HG02610 (cell line): ENCODE measurements around the gene PCGF2.

ENCODE experiments used
- ATAC-seq: cut with Tn5 transposase; IDR thresholded peaks from one replicate; pipeline ENCODE4 v1.9.1; 2021; ENCODE audit warnings: mild to moderate bottlenecking, moderate library complexity; ENCODE audit not compliant: unreplicated experiment

The PCGF2 gene

GRCh38 chr17:38719943-38720641 is 28.0 kb downstream of the PCGF2 start:
- ATAC-seq, result no peak

DNA sequence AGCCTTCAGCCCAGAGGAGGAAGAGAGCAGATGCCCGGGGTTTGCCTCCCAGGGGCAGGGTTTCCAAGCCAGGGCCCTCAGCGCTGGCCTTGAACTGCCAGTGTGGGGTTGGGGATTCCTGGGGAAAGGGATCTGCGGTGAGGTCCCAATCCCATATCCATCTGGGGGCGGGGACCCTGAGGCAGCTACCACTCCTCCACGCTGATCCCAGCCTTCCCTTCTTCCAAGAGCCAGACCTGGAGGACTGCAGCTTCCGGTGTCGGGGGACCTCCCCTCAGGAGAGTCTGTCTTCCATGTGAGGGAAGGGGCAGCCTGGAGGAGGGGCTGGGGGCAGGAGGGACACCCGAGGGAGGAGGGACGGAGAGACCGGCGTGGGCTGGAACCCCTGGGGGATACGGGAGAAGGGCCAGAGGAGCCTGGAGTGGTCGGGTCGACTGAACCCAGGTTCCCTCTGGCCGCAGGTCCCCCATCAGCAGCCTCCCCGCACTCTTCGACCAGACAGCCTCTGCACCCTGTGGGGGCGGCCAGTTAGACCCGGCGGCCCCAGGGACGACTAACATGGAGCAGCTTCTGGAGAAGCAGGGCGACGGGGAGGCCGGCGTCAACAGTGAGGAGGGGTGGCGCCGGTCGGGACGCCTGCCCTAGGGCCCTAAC is 28.7 kb downstream of the PCGF2 start:
- no peak for ATAC-seq

GRCh38 chr17:38717139-38717745 is 30.9 kb downstream of the PCGF2 start:
- ATAC-seq, result no peak

GRCh38 chr17:38716368-38717005 is 31.6 kb downstream of the PCGF2 start:
- no peak for ATAC-seq

GRCh38 chr17:38715216-38715943 is 32.8 kb downstream of the PCGF2 start:
- ATAC-seq, result no peak

- ATAC-seq, result no peak
Measured at GRCh38 chr17:38713456-38714075, 34.6 kb downstream of the PCGF2 start.

DNA sequence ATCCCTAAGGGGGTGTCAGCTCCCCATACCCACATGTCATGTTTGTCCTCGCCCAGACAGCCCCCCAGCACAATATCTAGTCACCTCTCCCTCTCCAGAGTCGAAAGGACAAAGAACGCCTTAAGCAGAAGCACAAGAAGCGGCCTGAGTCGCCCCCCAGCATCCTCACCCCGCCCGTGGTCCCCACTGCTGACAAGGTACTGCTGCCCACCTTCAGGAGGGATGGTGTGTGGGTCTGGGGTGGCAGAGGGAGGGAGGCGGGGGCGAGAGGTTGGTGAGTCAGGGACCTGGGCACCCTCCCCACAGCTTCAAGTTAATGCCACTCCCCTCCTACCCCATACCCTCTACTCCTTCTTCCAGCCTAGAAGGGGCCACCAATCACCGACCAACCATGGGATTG is 35.5 kb downstream of the PCGF2 start:
- no peak for ATAC-seq

DNA sequence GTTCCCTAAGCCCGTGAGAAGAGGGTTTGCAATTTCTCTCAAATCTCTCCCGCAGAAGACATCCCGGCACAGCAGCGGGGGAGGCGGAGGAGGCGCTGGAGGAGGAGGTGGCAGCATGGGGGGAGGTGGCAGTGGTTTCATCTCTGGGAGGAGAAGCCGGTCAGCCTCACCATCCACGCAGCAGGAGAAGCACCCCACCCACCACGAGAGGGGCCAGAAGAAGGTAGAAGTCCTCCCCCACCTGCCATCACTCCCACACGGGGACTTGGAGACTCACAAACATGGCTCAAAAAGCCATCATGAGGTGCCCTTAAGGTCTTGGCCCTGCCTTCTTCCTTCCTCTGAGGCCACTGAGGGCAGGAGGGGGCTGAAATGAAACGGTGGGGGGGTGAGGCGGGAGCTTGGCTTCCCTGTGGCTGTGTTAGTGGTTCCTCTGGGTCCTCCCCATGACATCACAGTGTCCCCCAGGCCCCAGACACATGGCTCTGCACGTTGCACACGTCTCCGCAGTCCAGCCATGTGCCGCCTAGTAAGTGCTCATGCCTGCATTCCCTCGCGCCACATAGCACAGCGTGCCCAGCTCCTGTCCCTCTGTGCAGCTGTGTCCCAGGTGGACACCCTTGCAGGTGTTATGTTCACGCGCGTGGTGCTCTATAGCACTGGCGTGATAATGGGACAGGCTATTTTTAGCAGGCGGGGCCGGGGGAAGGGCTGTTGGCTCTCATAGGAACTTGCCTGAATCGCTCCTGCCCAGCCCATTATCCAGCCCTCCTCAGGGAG is 36.2 kb downstream of the PCGF2 start:
- no peak for ATAC-seq

DNA sequence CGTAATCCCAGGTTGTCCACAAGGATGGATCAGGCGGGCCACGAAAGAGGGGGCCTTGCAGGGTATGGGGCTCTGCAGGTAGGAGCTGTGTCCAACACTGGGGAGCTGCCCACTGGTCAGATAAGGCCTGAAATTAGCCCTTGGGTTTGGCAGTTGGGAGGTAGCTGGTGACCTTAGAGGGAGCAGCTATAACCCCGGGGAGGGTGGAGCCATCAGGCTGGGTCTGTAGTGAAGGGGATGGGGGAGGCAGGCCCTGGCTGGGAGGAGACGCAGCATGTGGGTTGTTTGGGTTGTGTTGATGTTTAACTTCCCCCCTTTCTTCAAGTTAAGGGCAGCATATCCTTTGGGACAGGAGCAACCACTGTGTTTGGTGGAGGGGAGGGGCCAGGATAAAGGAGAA is 37.2 kb downstream of the PCGF2 start:
- ATAC-seq, result no peak

DNA sequence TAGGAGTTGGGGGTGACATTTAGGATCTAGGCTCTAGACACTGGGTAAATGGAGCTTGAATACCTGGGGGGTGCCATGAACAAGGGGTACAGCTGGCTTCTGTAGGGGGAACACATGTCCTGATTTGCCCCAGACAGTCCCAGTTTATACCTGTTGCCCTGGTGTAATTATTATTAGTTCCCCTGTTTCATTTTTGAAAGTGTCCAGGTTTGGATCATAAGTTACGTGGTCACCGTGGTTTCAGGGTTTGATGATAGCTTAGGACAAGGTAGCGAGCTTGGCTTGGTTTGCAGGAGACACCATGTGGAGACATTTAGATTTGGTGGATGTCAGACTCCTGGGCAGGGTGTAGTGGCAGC is 37.6 kb downstream of the PCGF2 start:
- no peak for ATAC-seq

DNA sequence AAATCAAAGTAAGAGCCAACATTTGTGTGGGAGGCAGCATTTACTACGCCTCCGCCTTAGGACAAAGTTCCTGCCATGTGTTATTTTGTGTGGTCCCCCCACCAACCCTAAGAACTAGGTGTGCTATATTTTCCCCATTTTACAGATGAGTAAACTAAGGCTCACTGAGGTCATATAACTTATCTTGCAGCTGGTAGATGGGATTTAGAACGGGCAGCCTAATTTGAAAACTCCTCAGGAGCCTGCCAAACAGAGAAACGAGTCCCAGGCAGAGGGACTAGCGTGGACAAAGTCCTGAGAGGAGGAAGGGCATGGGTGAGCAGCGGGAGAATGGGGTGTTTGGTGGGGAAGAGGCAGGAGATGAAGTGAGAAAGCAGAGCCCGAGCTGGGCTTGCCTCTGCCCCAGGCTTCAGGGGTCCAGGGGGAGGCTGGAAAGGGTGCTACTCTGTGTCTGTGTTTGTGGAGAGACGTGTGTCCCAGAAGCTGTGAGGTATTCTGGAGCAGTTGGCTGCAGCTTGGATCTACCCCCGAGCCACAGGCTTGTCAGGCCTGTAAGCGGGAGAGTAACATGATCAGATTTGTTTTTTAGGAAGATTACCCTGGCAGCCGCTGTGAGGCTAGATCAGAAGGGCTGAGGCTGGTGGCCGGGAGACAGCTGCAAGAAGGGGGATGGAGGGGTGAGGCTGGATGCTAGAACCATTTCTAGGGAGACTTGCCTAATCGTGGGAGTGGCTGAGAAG is 38.1 kb downstream of the PCGF2 start:
- ATAC-seq, result no peak

GRCh38 chr17:38709104-38709820 is 38.9 kb downstream of the PCGF2 start:
- no peak for ATAC-seq

DNA sequence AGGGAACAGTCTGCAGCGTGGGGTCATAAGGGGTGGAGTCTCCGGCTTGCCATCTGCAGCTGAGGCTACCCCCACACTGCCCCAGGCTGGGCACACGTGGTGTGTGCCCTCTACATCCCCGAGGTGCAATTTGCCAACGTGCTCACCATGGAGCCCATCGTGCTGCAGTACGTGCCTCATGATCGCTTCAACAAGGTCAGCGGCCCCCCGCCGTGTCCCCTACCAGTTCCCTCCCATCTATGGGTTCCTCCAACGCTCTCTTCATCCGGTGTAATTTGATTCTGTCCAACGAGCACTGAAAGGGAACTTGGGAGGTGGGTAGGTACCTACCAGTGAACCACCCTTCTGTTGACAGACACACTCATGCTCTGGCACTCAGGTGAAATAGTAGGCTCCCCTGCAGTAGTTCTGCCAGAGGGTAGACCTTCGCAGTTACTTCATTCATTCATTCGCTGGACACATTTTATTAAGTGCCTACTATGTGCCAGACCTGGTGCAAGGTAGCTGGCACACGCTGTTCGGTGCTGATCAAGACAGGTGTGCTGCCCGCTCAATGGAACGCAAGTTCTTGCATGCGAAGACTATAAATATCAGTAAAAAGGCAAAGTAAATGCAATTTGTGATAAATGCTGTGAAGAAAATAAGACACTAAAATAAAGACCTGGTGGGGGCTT is 40.3 kb downstream of the PCGF2 start:
- no peak for ATAC-seq

DNA sequence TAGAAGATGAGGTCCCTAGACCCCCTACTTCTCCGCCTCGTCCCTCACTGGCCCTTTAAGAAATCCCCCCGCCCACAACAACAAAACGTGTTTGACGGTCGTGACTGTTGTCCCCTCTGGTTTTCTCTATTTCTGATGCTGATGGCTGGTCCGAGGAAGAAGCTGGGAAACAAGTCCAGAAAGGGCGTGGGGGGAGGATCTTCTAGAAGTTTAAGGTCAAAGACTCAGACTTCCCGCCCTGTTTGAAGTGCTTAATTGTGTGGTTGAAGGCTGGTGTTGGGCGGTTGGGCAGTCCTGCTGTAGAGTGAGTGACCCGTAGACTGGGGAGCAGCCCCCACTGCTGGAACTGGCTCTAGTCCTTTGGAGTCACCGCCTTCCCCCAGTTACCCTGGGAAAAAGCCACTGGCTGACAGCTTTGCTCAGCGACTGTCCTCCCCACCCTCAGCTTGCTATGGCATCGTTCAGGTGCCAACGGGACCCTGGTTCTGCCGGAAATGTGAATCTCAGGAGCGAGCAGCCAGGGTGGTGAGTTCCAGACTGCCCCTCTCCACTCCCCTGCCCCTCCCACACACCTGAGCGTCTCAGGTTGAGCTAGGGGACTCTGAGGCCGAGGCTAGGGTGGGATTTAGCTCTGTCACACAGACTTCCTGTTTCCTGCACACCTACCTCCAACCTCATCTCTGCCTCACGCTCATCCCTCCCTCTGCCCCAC is 41.5 kb downstream of the PCGF2 start:
- ATAC-seq, result no peak

DNA sequence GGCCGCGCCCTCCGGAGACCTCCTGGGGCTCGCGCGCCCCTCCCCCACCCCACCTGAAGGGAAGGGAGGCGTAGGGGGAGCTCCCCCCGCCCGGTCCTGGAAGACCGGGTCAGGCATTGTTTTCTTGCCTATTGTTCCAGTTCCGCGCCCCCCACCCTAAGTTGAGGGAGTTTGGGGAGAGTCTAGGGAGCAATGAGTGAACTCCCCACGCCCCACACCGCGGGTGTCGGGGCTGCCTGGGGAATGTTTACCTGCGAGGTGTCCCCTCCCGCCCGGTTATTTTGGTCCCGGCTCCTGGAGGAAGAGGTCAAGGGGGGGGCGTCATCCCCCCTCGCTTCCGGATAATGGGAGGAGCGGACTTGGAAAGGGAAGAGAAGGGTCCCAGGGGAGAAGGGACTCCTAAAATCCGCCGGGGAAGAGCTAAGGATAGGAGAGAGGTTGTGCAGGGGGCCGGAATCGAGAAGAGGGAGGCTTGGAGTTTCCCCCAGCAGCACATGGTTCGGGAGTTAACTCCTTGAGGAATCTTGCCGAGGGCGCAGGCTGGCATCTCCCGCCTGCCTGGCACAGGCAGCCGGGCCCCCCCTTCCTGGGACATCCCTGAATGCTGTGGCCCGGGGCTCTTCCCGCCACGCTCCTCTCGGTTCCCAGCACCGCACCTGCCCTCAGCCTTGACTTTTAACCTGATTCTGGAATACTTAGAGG is 42.2 kb downstream of the PCGF2 start:
- no peak for ATAC-seq

DNA sequence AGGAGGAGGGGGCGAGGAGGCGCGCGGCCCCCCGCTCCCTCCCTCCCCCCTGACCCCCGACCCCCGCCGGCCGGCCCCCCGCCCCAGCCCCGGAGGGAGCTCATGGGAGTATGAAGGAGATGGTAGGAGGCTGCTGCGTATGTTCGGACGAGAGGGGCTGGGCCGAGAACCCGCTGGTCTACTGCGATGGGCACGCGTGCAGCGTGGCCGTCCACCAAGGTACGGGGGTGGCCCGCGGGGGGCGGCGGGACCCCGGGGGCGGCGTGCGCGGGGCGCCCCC is 42.7 kb downstream of the PCGF2 start:
- ATAC-seq, result no peak
